ENCODE data around the gene APOL2.
A peak's percentile ranks its signal among the peaks of the same experiment; 100 is the strongest.
"Not testable (repeated sequence)": the region's sequence is repeated elsewhere in the genome, so short reads cannot be mapped to it uniquely, and the experiment has no call there.

Gene APOL2

DNA sequence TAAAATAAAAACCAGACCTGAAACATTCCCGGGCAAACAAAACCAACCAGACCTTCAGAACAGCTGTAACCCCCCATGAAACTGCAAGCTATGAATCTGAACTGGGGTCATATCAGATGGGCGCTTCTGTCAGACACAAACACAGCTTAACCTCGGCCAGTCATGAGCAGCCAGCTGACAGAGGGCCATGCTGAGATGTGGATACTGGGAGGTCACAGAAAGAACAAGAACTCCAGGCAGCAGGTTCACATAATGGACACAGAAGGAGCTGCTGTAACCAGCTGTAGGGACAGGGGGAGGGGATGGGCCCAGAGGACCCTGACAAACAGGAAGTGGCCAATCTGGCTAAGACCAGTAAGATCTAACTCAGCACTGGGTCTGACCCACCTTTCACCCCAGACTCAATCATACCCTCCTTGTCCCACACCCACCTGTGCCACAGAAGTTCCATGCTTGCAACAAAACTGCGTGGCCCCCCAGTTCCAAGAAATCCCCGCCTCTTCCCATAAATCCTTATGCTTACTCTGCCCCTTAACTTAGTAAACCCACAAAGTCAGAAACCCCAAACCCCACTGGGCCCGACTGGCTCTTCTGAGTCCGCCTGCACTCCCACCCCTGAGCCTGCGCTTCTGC, 41.7 kb downstream of the APOL2 start:
- peak; percentile 18 to 24 for DNase-seq (ENCODE audit: low read depth in 2 of 2)

DNA sequence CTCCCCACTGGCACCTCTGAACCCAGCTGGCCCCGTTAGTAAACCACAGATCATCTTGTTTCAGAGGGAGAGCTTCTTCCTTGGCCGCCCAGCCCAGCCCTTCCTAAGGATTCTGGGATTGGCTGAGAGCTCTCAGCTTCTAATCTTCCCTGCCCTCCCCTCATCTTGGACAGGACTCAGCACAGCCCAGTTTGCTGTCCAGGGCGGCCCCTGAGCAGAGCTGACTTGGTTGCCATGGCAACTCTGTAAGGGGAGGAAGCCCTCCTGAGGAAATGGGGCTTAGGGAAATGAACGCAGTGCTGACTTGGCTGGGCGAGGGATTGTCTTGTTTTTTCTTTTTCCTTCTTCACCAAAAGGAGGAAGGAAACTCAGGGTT, 42.3 kb downstream of the APOL2 start:
- no peak for DNase-seq (ENCODE audit: low read depth in 2 of 2)

DNA sequence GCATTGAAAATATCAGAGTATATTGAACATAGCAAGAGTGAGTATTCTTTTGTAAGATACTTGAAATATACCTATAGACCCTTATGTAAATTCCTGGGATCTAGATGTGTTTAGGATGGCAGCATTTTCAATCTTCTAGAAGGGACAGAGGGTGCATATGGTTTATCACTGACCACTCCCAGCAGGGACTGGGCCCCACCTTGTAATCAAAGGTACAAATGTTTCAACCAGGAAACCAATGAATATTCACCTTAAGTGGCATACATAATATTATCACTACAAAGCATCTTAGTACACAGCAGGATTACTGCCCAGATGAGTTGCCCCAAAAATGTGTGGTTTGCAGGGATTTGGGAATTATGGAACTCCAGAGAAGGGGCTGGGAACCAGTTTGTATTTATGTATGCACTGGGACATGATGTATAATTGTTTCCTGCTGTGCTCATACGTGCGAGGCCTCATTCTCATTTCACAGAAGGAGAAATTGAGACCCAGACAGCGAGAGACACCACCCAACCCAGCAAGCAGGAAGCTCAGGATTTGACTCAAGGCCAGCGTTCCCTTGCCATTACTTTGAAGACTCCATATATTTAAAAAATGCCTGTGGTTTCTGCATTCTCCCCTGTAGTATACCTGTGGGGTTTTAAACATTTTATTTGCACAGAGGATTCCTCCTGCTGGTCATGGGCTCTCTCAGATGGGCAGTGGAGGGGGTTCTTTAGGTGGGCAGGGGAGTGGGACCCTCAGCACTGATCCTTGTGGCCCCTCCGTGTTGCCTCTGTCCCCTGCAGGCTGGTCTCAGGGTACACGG, 42.9 kb downstream of the APOL2 start:
- no peak for DNase-seq (ENCODE audit: low read depth in 2 of 2)

DNA sequence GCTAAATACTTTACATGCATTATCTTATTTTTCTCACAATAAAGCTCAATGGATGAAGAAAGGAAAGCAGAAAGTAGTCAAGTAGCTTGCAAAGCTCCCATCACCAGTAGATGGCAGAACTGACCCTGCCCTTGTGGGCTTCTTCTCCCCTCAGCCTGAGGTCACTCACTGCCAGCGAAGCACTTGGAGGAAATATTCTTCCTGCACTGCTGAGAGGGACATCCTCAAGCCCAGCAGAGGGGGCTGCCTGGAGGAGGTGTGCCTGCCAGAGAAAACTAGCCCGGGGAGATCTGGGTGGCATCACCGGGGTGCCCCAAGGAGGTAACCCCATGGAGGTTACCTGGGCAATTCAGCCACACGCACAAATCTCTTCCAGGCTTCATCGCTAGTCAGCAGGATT, 44.4 kb downstream of the APOL2 start:
- peak in 1 of 2 donors; percentile 11 for DNase-seq (ENCODE audit: low read depth in 2 of 2)

DNA sequence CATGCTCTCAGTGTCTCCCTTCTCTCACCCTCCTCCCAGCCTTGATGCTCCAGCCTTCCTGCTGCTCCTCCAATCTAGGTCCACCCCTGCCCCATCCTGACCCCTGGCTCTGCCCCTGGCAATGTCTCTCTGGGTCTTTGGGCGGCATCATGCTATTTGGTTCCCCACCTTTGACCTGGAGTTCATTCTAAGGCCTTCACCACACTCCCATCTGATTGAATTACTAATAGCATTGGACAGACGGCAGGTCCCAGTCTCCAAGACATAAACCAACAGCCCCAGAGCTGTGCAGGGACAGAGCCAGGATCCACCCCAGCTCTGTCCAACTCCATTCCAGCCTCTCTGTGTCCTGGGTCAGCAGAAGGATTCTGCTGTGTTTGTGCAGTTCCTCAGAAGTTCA, 44.9 kb downstream of the APOL2 start:
- no peak for DNase-seq (ENCODE audit: low read depth in 2 of 2)

DNA sequence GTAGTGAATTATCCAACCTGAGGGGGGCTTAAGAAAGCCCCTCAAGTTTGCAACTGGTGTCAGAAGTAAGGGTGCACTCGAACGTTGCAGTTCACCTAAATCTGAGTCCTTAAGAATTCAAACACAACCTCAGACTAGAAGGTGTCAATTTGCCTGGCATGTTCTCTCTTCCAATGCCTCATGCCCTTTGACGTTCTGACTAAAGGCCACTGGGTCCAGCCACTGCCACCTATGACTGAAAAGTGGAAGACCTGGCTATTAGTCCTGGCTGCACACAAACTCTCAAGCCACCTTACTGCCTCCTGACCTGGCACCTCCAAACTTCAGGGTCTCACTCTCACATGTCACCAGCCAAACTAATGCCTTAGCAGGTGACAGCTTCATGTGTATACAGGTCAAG, 45.8 kb downstream of the APOL2 start:
- no peak for DNase-seq (ENCODE audit: low read depth in 2 of 2)

DNA sequence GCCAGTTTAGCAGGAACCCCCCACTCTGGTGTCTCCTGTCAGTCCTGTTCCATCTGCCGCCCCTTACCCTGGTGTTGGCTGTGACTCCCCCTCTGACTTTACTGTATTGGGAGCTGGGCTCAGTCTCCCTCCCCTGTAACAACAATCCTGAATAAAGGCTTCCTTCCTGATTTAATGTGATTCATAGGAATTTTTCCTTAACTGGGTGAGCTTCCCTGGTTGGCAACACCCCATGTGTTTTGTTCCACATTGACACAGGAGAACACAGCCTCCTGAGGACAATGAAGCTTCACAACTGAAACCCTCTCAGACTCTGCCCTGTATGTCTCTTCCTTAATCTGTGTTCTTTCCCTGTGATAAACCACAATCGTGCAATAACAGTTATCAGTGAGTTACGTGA, 46.2 kb downstream of the APOL2 start:
- no peak for DNase-seq (ENCODE audit: low read depth in 2 of 2)

DNA sequence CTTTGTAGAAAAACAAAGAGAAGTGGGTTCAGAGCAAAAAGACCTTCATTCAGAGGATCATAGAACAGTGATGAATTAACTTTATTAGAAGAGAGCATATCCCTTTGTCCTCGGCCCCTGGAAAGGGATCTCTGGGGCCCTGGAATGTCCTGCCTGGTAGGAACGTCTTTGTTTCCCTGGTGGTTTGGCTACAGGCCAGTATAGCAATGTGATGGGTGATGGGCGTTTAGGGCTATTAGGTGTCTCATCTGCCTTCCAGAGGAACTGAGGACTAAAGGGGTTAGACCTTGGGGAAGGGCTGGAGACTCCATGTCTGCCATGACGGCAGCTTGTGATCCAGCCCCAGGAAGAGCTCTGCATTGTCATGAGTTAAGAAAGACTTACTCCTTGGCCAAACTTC, 46.8 kb downstream of the APOL2 start:
- DNase-seq (ENCODE audit: low read depth in 2 of 2), result no peak

DNA sequence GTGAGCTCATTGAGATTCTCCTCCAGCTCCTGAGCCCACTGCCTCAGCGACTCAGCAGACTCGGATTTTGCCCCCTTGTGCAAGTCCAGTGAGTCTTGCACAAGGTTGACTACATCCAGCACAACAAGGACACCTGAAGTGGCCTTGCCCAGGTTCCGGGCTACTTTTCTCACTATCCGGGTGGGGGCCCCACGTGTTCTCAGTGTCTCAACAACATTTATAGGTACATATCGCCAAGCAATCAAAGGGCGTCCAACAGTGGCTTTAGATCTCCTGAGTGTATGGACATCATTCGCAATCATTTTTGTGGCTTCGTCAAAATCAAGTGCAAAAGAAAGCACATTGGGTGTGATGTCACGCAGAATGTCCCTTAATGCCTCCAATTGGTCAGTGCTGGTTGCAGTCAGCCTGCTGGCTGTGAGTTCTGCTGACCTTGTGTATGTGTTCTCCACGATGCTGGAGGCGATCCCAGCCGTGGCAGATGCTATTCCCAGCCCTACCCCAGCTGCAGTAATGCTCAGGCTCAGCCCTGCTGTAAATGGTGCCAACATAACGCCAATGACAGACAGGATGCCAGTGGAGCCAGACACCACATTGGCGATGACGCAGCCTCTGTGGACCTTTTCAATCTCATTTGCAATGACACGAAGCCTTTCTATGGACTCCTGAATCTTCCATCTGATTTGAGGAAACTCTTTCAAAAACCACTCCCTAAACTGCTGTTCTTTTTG, 48.1 kb downstream of the APOL2 start:
- no peak for DNase-seq (ENCODE audit: low read depth in 2 of 2)

DNA sequence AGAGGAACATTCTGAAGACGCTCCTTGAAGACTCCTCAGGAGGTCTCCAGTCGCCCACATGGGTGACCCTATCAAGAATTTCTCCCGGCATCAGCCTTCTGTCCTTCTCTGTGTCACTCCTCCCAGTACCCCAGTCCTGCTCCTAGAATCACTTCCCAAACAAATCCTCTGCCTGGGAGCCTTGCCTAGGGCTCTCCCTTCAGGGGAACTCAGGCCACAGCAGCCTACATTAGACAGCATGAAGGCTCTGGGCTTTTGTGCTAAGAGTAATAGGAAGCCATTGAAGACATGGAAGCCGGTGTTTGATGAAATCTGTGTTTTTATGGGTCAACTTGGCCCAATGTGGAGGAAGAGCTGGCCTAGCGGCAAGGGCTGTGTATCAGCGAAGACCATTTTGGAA, 51.5 kb downstream of the APOL2 start:
- DNase-seq (ENCODE audit: low read depth in 2 of 2), result not testable (repeated sequence)

DNA sequence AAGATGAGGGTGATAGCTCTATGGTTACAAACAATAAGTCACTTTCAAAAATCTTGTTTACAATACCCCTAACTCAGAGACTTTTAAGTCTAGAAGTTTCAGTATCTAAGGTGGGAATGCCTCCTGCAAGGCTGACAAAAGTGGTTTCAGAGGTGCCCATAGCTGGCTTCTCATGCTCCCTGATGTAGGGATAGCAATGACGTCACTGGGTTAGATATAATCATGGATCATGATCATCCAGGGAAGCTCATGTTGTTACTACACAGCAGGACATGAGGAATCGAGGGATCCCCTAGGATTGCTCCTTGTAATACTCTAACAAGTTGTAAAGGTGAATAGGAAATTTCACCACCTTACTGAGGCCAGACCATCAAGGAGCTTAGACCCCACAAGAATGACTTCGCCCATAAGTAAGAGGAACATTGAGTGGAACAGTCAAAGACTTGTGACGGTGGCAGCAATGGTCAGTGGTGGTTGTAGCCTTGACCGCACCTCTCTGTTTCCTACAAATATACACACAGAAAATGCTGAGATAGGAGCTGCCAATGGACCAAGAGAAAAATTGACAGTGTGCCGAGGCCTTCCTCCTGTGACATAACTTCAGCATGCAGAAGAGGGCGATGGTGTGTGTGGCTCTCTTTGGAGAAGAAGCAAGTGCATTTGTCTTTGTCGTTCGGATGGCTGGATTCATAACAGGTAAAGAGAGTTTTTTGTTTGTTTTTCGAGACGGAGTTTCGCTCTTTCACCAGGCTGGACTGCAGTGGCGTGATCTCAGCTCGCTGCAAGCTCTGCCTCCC, 53.3 kb downstream of the APOL2 start:
- DNase-seq (ENCODE audit: low read depth in 2 of 2), result no peak

DNA sequence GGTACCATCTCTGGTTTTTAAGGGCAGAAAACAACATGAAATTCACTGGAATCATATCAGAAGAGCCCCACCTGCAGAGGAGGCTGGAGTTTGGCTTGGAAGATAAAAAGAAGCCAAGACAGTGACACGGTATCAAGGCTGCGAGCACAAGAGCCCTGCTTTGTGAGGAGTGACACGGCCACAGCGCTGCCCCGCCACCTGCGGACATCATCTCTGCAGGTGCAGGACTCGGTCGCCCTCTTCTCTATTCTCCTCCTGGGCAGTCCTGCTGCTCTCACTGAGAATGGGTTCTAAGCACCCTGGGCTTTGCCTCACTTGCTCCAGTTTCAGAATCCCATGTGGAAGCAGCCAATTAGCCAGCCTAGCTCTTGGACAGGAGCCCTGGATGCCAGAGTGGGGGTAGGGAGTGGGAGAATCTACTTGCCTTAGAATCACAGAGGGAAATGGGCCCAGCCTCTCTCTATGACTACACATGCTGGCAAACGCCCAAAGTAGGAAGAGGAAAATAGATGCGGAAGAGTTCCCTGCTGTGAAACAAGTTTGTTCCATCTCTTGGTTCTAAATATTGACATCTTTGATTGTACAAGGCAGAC, 54.8 kb downstream of the APOL2 start:
- DNase-seq (ENCODE audit: low read depth in 2 of 2), result no peak

DNA sequence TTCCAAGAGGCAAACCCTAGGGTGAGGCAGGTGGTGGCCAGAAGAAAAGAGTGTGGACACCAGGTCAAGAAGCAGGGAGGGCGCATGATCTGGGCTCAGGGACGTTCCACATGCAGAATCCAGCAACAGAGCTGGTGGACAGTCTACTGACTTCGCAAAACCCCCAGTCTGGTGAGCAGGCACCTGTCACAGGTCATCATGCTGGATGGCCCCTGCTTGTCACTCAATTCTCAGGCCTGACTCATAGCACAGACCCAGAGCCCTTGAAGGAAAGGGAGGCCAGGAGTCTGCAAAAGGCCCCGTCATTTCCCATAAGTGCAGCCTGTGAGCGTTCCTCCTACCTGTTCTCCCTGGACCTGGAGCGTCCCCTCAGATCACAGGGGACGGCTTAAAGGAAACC, 55.9 kb downstream of the APOL2 start:
- no peak for DNase-seq (ENCODE audit: low read depth in 2 of 2)

DNA sequence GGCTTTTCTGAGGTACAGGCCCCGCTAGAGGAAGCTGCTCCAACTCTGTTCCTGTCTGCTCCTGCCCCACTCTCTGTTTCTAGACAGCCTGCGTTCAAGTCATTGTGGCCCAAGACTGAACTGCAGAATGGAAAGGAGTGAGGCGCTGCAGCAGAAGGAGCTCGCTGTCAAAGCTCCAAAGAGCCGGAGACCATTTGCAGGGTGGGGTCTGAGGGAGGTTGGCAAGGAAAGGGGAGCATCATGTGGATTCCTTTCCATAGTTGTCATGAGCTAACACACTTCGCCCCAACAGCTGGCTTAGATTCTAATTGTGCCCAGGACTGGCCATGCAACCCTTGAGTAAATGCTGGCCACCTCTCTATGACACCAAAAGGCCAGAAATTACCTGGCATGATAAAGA, 56.5 kb downstream of the APOL2 start:
- no peak for DNase-seq (ENCODE audit: low read depth in 2 of 2)

DNA sequence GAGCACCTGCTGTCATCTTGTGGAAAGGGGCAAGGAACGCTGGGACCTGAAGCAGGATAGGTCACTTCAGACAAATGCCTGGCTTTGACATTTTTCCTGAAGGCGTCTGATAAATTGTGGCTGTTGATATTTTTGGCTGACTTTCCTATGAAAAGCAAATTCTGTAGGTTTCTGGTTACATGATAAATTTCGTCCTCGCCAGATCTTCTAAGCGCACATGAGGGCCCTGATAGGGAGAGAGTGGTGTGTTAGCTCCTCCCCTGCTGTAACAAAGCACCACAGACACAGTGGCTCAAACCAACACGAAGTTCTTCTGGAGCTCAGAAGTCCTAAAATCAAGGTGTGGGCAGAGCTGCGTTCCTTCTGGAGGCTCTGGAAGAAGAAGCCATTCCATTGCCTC, 57.3 kb downstream of the APOL2 start:
- DNase-seq (ENCODE audit: low read depth in 2 of 2), result no peak

DNA sequence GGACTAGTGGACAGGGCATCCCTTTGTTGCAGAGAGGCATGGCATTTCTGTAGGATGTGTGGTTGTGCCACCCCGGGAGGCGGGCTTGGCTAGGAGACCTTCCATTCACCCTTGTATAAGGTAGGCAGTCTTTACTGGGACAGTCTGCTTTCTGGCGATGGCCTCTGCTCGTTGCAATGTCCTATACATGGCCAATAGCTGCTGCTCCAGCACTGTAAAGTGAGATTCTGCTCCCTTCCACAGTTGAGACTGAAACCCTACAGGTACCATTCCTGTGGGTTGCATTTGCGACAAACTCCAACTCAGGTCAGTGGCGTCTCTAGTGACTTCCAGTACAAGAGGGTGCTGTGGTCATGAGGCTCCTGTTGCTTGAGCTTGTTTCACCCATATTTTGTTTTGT, 58.4 kb downstream of the APOL2 start:
- DNase-seq (ENCODE audit: low read depth in 2 of 2), result no peak

DNA sequence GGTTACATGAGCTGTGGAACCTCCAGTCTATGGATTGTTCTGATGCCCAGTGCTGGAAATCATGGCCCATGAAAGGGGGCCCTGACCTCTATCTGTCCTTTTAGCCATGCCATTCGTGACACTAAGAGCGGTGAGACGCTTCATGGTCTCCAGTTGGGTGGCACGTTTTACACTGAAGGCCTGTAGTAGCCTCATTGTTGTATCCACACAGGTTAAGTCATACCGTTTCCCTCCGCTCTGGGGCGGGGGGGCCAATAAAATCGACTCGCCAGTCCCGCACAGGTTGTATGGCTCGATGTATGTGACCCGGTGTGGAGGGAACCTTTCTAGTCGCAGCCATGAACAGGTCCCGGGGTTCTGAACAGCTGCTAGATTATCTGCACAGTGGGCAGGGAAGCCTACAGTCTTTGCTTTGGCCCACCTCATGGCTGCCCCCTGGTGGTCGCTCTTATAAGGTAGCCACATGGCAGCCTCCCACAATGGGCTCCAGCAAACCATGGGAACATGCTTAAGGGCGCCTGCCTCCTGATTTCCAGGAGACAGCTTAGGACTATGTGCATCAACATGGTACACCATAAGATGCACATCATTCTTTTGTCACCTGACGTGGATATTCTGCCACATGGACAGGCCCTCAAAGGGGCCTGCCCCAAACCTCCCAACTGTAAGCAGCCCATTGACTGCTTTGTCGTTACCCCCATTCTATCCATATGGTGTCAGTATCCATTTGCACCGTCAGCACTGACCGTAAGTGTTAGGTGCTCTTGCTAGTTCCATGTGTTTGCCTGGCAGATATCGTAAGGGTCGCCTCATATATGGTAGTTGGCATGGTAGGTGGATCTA, 59.1 kb downstream of the APOL2 start:
- peak; percentile 76 to 83 for DNase-seq (ENCODE audit: low read depth in 2 of 2)

DNA sequence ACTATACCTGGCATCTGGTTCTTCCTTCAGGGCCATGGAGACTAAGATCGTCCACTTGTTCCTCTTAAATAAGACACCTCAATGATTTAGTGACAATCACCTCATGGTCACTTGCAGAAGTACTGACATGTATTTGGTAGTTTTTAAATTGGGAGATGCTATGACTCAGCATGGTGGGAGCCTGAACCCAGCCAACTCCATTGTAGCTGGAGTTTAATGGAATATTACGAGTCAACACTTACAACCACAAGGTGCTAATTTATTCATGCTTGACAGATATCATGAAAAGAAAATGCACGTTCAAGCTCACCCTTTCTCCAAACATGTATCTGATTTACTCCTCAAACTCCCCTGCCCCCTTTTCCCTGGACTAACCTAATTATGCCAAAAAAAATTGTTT, 62.2 kb downstream of the APOL2 start:
- DNase-seq (ENCODE audit: low read depth in 2 of 2), result no peak

Data from stimulated activated CD8-positive, alpha-beta memory T cell treated with anti-CD3 and anti-CD28 coated beads, Interleukin-2, amount 100 ng/mL, for 48 hours (primary cell).